Mesenteric fat pad (tissue), 1 donor: Measurements from ENCODE around the gene PRX. TPM values are rescaled to one million over a fixed set of nuclear protein-coding genes. Genes with fewer than 3 reads are reported as not detected.
"Not testable (repeated sequence)": the region's sequence is repeated elsewhere in the genome, so short reads cannot be mapped to it uniquely, and the experiment has no call there.

ENCODE experiments used
- DNase-seq: peaks from one replicate; pipeline ENCODE4 v3.0.0-alpha.2; 2020; ENCODE audit warnings: low spot score
- total RNA-seq: library from RNA; stranded (reverse); fragmentation: NEBNext Ultra II Directional; extraction: Animal tissue kit (Norgen Biotek cat#: 25700); gene quantifications from one replicate; pipeline ENCODE4 v1.2.1, GENCODE V29; 2021
- donor health status: DM: yes; HTN: yes; CAD: no.

Gene PRX
- total RNA-seq, 1 donor from 2014 or later, result 2.3 TPM

DNA sequence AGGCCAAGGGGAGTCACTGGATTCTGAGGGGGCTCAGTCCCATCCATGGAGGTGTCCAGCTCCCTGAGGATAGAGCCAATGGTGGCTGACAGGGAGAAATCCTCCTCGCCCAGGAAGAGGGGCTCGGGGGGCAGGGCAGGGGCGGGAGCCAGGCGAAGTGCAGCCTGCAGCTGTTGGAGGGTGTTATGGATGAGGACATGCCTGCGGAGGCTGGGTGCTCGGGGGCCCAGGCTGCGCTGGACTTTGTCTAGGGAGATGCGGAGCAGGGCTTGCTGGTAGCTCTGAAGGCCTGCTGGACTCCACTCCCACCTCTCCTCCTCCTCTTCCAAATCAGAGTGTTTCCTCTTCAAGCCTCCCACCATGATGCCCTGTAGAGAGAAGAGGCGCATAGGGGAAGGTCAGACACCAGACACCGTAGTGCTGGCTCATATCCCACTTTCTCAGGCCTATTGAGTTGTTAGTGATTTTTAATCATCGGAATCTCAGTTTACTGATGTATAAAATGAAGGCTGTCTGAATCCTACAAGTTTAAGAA is 28.6 kb upstream of the PRX start:
- no peak for DNase-seq

DNA sequence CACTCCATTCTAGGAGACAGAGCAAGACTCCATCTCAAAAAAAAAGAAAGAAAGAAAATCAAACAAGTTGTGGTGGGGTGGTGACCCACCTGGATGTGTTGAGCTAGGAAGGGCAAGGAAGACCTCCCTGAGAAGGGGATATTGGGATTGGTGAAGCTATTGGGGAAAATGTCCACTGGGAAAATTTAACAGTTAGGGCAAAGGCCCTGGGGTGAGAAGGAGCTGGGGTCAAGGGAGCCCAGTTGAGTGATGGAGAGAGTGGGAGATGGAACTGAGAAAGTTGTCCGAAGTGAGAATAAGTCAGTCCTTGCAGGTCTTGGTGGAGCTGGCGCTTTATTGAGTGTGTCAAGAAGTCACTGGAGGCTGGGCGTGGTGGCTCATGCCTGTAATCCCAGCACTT is 25.1 kb upstream of the PRX start:
- DNase-seq, result no peak

DNA sequence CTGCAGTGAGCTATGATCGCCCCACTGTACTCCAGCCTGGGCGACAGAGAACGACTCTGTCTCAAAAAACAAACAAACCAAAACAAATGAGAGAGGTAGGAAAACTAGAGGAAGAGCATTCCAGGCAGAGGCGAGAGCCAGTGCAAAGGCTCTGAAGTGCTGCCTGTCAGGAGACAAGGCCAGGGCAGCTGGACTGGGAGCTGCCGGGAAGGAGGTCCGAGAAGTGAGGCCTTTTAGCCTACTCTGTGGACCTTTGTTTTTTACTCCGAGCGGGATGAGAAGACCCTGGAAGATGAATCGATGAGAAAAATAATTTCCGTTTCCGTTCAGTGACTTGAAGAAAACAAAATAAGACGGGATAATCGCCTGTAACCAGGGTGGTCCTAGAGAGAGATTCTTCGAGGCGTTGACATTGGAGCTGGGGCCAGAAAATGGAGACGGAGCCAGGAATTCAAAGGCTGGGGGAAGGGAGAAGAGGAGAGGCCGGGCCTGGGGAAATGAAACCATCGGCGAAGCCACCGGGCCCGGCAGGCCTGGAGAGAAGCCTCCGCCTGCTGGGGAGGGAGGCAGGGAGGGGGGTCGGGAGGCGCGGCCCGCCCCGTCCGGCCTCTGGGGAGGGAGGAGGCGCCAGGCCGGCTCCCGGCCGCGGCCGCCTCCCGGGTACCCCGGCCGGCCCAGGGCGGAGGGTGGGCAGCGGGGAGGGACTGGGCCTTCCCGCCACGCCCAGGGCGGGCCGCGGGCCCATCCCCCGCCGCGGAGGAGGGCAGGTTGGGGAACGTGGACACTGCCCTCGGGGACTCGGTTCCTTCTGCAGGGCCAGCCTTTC is 20.4 kb upstream of the PRX start:
- DNase-seq, result peak; percentile 96

DNA sequence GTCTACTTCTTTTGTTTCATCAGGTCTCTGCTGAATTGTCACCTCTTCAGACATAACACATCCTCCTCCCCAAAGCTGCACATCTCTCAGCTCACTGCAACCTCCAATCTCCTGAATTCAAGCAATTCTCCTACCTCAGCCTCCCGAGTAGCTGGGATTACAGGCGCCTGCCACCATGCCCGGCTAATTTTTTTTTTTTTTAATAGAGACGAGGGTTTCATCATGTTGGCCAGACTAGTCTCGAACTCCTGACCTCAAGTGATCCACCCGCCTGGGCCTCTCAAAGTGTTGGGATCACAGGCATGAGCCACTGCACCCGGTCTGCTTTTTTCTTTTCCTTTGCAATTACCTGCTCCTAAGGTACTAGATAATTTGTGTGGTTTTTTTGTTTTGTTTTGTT is 19.6 kb upstream of the PRX start:
- DNase-seq, result not testable (repeated sequence)

DNA sequence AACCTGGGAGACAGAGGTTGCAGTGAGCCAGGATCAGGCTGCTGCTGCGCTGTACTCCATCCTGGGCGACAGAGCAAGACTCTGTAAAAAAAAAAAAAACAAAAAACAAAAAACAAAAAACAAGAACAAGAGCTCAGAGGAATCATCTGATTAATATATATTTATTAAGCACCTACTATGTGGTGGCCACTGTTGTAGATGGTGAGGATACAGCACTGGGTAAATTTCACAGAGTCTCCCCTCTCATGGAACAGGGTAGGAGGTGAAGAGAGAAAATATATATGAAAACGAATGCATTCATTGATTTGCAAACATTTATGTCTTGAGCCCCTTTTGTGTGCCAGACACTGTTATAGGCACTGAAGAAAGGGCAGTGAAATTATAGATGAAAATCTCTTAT is 18.5 kb upstream of the PRX start:
- DNase-seq, result no peak

DNA sequence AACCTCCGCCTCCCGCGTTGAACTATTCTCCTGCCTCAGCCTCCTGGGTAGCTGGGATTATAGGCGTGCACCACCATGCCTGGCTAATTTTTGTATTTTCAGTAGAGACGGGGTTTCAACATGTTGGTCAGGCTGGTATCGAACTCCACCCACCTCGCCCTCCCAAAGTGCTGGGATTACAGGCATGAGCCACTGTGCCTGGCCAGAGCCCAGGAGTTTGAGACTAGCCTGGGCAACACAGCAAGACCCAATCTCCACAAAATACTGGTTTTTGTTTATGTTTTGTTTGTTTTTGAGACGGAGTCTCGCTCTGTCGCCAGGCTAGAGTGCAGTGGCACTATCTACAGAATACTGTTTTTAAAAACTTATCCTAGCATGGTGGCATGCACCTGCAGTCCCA is 17.1 kb upstream of the PRX start:
- DNase-seq, result not testable (repeated sequence)

DNA sequence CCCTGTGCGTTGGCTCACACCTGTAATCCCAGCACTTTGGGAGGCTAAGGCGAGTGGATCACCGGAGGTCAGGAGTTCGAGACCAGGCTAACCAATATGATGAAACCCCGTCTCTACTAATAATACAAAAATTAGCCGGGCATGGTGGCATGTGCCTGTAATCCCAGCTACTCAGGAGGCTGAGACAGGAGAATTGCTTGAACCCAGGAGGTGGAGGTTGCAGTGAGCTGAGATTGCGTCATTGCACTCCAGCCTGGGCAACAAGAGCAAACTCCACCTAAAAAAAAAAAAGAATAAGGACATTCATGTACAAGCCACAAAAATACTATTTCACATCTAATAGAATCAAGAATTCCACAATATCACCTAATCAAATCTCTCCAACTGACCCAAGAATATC is 15.0 kb upstream of the PRX start:
- DNase-seq, result not testable (repeated sequence)

DNA sequence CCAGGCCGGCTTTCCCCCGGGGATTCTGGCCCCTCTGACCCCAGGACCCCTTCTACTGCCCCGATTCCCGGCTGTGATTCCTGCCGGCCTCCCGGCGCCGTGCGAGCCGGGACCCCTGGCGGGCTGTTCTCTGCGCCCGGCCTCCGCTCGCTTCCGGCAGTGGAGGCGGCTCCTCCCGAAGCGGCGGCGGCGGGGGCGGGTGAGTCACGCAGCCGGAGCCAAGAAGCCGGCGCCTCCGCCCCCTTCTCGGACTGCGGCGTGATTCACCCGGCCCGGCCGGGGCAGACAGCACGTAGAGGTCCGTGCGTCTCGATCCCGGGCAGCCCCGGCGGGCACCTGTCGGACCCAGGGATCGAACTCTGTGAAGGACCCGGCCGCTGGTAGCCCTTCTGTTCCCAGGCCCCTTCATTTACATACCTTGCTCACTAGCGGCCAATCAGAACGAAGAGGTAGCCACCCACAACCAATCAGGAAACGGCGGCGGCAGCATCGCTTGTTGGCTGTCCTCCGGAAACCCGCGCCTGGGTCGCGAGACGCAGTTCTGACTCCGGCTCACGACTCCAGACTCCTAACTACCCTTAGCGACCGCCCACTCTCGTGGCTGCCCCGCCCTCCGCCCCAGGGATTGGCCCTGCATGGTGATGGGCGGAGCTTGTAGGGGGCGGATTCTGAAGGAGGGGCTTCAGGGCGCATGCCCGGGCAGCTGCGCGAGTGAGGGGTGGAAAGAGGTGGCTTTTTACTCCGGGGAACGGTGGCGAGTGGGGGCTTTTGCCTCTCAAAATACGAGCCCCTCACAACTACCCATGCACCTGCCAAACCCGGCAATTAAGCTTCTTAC is 12.5 kb upstream of the PRX start, which contains the start of gene SERTAD1:
SERTAD1 (minus strand) TSS at position 543 of the 838 bp plus-strand sequence. CDS start 2,446 bp downstream, outside the sequence.
- DNase-seq, result peak; percentile 100

DNA sequence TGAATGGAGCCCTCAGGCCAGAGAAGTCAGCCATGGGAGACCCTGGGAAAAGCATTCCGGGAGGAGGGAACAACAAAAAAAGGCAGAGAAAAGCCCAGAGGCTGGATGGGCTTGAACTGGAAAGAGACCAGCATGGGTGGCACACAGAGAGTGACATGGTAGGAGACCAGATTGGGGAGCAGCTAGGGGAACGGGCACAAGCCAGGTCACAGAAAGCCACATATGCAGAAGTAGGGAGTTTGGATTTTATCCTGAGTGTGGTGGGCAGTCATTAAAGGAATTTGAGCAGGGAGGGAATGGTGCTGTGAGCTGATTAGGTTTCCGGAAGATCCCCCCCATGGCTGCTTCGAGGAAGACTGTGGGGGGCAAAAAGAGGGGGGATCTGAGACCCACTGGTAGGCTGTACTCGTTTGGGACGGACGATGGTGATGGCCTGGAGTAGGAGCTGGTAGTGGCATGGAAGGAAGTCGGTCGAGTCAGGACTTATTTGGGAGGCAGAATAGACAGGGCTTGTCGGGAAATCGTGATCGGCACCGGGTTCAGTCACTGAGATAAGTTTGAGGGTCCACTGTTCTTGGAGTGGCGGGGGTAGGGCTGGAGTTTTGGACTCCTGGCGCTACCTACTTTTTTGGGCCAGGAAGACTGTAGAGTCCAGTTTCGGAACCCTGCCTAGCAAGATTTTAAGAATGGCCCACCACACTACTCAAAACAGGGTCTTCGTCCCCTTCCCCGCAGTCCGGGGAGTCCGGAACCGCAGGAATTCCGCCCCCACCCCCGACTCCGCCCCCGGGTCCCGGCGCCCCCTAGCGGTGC is 11.7 kb upstream of the PRX start:
- DNase-seq, result no peak

DNA sequence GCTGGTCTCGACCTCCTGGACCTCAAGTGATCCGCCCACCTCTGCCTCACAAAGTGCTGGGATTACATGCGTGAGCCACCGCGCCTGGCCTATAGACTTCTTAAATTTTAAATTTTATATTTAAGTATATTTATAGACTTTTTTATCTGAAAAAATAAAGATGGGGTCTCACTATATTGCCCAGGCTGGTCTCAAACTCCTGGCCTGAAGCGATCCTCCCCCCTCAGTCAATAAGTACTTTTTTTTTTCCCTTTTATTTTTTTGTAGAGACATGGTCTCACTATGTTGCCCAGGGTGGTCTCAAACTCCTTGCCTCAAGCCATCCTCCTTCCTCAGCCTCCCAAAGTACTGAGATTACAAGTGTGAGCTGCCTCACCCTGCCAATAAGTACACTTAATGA is 10.8 kb upstream of the PRX start:
- DNase-seq, result no peak

DNA sequence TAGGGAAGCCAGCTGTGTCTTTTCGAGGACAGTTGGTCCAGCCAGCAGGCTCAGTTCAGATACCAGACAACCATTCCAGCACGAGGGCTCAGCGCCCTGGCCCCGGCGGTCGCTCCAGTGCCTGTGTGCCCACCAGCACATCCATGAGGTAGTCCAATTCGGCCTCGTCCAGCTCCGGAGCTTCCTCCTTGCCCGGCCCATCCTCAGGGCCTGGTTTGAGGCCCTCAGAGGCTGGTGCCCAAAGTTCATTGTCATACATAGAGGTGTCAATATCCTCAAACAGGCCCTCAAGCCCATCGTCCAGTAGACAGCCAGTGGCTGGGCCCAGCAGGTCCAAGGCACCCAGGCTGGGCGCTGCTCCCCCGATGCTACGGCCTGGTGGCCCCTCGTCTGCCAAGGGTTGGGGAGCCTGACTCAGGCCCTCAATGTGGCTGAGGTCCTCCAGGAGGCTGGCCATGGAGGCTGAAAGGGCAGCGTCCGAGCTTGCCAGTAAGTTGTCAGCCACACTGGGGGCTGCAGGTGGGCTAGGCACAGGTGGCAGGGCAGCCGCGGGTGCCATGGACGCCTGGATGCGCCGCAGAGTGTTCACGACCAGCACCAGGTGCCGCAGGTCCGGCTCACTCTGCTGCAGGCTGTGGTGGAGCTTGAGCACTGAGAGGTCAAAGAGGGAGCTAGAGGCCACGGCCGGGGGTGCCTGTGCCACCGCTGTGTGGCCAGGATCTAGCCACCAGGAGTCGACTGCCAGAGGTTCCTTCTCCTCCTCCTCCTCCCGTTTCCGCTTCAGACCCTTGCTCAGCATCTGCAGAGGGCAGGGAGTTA is 9.8 kb upstream of the PRX start:
- no peak for DNase-seq

DNA sequence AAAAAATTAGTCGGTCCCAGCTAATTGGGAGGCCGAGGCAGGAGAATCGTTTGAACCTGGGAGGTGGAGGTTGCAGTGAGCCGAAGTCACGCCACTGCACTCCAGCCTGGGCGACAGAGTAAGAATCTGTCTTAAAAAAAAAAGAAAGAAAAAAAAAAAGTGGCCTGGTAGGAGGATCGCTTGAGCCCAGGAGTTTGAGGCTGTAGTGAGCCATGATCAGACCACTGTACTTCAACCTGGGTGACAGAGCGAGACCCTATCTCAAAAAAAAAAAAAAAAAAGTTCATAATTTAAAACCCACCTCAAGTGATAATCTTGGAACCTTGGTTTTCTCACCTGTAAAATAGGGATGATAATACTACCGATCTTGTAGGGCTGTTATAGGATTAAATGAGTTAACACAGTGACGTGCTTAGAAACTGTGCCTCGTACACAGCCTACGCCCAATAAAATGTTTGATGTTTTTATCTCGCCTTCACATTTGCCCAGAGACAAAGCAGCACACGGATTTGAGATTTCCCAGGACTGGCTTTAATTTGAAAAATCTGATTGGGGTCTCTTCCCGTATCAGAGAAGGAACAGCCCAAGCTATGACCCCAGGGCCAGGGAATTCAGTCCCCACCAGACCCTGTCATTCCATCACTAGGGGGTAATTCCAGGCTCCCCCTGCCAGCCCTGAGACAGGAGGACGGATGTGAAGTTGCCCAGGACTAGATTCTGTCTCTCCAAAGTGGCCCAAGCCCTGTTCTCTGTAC is 9.0 kb upstream of the PRX start:
- no peak for DNase-seq

DNA sequence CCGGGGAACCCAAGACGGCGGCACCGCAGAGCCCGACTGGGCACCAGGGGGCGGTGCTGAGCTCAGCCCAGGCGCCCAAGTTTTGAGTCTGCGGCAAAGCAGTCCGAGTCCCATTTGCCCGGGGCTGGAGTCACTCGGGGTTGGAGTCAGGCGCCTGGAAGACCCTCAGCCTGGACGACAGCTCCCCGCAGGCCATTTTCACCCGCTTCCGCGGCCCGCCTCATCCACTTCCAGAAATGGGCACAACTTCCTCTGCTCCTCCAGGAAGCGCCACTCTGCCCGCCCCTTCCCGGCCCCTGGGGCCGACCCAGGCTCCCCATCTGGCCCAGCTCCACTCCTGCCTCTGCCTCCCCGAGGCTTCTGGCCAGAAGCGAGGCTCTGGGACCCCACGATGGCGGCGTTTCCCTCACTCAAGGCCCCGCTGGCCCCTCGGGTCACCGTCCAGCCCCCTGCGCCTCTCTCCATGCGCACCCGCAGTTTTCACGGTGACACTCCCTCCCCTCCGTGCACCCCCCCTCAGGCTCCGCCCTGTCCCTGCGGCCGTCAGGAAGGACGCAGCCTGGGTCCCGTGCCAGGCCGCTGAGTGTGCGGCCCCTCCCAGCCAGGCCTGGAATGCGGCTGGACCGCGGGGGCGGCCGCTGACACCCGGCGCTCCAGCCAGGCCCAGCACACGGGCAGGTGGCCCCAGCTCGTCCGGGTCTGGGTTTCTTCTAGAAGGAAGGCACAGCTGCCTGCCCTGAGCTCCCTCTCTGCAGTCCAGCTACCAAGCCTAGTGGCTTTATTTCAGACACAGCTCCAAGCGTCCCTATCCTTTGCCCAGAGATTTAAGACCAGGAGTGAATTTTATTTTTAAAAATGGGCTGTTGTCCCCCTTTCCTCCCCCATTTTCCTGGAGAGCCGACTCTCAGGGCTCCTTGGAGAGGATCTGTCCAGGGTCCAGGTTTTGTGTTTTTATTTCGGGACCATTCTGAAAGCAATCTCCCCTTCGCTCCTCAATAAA is 7.9 kb upstream of the PRX start:
- peak; percentile 98 for DNase-seq

DNA sequence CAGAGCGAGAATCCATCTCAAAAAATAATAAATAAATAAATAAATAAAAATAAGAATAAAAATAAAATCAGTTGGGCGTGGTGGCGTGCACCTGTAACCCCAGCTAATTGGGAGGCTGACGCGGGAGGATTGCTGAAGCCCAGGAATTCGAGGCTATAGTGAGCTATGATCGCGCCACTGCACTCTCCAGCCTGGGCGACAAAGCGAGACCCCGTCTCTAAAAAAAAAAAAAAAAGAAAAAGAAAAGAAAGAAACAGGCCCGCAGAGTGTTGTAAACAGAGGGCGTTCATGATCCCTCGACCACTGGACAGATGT is 7.2 kb upstream of the PRX start:
- DNase-seq, result no peak

DNA sequence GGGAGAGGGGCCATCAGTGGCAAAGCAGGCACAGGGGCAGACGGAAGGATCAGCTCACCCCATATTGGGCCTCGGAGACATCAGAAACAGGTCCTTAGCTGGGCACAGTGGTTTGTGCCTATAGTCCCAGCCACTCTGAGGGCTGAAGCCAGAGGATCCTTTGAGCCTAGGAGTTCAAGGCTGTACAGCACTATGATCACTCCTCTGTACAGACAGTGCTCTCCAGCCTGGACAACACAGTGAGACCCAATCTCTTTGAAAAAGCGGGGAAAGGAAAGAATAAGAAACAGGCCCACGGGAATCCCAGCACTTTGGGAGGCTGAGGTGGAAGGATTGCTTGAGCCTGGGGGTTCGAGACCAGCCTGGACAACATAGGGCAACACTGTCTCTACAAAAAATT is 6.6 kb upstream of the PRX start:
- no peak for DNase-seq

DNA sequence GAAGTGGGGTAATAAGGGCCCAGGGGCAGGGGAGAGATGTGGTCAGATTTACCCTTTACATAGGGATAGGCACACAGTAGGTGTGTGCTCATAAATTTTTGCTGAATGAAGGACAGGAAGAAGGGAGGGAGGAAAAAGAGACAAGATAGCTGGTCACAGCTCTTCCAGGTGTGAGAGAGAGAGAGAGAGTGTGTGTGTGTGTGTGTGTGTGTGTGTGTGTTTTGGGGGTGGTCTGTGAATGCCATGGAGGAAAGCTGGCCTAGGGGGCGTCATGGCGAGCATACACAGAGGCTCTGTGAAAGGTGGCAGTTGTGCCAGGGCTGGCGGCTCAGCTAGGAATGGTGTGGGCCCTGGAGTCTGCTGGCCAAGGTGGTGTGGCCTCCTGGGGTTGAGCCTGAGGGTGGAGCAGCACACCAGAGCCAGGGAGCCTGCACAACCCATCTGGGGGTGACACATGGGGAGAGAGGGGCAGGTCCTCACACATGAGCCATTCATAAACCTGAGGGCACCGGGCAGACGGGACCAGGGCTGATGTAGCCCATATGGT is 6.0 kb upstream of the PRX start:
- no peak for DNase-seq

DNA sequence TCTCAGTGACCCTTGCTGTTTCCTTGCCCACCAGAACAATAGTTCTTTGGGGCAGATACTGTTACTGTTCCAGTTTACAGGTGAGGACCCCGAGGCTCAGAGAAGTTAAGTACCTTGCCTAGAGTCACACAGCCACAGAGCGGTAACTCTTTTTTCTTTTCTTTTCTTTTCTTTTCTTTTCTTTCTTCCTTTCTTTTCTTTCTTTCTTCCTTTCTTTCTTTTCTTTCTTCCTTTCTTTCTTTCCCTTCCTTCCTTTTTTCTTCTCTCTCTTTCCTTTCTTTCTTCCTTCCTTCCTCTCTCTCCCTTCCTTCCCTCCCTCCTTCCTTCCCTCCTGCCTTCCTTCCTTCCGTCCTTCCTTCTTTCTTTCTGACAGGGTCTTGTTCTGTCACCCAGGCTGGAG is 4.9 kb upstream of the PRX start:
- DNase-seq, result no peak

DNA sequence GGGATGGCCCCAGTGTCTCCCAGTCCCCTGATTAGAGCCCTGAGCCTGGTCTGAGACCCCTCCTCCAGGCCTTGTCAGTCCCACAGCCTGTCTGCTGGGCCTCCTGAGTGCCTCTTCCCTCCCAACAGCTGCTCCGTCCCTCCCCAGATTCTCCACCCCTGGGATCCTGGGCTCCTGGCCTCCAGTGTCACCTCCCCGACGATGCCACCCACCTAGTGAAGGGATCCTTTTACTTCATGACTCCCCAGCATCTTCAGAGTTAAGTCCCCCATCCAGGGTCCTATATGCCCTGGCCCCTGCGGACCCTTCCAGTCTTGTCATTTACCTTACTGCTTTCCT is 4.4 kb upstream of the PRX start:
- no peak for DNase-seq
